Measurements from ENCODE around the gene C5orf15.
"Not testable (repeated sequence)": the region's sequence is repeated elsewhere in the genome, so short reads cannot be mapped to it uniquely, and the experiment has no call there.

DNA sequence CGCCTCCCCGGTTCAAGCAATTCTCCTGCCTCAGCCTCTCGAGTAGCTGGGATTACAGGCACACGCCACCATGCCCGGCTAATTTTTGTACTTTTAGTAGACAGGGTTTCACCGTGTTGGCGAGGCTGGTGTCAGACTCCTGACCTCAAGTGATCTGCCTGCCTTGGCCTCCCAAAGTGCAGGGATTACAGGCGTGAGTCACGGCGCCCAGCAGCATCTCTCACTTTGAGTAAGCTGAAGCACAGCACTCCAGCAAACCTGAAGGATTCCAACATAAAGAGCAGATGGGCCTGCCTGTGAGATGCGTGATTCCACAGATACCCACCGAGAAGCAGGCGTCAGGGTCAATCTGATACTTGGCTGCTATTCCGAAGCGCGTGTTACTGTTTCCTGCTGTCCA is 7.1 kb upstream of the C5orf15 start:
- not testable (repeated sequence) for TF ChIP-seq PHB (CRISPR knock-in tag; IDR thresholded peaks at IDR 0.05); ARID2 (IDR thresholded peaks at IDR 0.05); POLR2A (conservative IDR thresholded peaks at IDR 0.05)

Data from K562 (cell line).